ENCODE results near the gene TMEM95. TPM values are rescaled to one million over a fixed set of nuclear protein-coding genes. Genes with fewer than 3 reads are reported as not detected.

The TMEM95 gene
- polyA plus RNA-seq, 1 donor from 2014 or later, result not detected

DNA sequence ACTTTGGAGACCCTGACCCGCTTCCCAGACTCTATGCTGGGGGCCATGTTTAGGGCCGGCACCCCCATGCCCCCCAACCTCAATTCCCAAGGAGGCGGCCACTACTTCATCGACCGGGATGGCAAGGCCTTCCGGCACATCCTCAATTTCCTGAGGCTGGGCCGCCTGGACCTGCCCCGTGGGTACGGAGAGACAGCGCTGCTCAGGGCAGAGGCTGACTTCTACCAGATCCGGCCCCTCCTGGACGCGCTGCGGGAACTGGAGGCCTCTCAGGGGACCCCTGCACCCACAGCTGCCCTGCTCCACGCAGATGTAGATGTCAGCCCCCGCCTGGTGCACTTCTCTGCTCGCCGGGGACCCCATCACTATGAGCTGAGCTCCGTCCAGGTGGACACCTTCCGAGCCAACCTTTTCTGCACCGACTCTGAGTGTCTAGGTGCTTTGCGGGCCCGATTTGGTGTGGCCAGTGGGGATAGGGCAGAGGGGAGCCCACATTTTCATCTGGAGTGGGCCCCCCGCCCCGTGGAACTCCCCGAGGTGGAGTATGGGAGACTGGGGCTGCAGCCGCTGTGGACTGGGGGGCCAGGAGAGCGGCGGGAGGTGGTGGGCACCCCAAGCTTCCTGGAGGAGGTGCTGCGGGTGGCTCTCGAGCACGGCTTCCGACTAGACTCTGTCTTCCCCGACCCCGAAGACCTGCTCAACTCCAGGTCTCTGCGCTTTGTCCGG is 1.9 kb upstream of the TMEM95 start:
- TF ChIP-seq POLR2AphosphoS5 (IDR thresholded peaks at IDR 0.05), result no peak
- TF ChIP-seq, protein P1, sequence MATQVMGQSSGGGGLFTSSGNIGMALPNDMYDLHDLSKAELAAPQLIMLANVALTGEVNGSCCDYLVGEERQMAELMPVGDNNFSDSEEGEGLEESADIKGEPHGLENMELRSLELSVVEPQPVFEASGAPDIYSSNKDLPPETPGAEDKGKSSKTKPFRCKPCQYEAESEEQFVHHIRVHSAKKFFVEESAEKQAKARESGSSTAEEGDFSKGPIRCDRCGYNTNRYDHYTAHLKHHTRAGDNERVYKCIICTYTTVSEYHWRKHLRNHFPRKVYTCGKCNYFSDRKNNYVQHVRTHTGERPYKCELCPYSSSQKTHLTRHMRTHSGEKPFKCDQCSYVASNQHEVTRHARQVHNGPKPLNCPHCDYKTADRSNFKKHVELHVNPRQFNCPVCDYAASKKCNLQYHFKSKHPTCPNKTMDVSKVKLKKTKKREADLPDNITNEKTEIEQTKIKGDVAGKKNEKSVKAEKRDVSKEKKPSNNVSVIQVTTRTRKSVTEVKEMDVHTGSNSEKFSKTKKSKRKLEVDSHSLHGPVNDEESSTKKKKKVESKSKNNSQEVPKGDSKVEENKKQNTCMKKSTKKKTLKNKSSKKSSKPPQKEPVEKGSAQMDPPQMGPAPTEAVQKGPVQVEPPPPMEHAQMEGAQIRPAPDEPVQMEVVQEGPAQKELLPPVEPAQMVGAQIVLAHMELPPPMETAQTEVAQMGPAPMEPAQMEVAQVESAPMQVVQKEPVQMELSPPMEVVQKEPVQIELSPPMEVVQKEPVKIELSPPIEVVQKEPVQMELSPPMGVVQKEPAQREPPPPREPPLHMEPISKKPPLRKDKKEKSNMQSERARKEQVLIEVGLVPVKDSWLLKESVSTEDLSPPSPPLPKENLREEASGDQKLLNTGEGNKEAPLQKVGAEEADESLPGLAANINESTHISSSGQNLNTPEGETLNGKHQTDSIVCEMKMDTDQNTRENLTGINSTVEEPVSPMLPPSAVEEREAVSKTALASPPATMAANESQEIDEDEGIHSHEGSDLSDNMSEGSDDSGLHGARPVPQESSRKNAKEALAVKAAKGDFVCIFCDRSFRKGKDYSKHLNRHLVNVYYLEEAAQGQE (IDR thresholded peaks at IDR 0.05; ENCODE audit: borderline replicate concordance), result no peak
- TF ChIP-seq, protein P2, sequence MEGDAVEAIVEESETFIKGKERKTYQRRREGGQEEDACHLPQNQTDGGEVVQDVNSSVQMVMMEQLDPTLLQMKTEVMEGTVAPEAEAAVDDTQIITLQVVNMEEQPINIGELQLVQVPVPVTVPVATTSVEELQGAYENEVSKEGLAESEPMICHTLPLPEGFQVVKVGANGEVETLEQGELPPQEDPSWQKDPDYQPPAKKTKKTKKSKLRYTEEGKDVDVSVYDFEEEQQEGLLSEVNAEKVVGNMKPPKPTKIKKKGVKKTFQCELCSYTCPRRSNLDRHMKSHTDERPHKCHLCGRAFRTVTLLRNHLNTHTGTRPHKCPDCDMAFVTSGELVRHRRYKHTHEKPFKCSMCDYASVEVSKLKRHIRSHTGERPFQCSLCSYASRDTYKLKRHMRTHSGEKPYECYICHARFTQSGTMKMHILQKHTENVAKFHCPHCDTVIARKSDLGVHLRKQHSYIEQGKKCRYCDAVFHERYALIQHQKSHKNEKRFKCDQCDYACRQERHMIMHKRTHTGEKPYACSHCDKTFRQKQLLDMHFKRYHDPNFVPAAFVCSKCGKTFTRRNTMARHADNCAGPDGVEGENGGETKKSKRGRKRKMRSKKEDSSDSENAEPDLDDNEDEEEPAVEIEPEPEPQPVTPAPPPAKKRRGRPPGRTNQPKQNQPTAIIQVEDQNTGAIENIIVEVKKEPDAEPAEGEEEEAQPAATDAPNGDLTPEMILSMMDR (IDR thresholded peaks at IDR 0.05; ENCODE audit: poor library complexity, severe bottlenecking), result no peak
- TF ChIP-seq TAF1 (IDR thresholded peaks at IDR 0.05; ENCODE audit: low read depth), result no peak
- TF ChIP-seq MXI1 (conservative IDR thresholded peaks at IDR 0.05; ENCODE audit: poor library complexity, severe bottlenecking), result no peak
- TF ChIP-seq SMC3 (conservative IDR thresholded peaks at IDR 0.05; ENCODE audit: poor library complexity), result no peak
- TF ChIP-seq EP300 (conservative IDR thresholded peaks at IDR 0.05; ENCODE audit: poor library complexity, severe bottlenecking), result no peak
- TF ChIP-seq EZH2 (IDR thresholded peaks at IDR 0.05; ENCODE audit: borderline replicate concordance, insufficient read depth, low read length, poor library complexity, severe bottlenecking), result no peak
- no peak for TF ChIP-seq RAD21 (conservative IDR thresholded peaks at IDR 0.05)
- no peak overlapping the region for H3K9ac ChIP-seq (ENCODE audit: low read length)

DNA sequence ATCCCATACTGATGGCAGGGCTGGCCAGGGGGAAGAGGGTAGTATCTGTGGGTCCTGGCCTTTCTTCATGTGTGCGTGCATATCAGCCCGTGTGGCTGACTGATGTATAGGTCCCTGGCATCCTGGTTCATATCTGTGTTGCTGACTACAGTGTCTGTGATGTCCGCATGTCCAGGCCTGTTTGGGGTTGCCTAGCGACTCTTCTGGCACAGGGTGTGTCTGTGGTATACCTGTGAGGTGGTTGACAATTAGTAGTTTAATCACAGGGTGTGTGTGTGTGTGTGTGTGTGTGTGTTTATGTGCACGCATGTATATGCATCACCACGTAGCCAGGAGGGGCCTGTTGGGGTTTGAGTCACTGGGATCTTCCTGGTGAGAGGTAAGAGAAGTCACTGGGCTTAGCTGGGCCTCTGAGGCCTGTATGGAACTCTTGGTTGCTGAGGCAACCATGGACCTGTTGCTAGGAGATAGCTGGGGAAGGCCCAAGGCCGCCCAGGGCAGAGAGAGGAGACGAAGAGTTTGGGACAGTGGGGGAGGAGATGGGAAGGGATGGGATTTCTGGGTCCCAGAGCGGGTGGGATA is 603 bp upstream of the TMEM95 start:
- Histone ChIP-seq H3K27me3 (ENCODE audit: insufficient read depth, low read depth, low read length) (no peaks in the 10 kb centered on the region), H3K4me3 (ENCODE audit: low read length) (peak overlapping the region; percentile 15), H3F3A (ENCODE audit: insufficient read depth, low read length, poor library complexity, severe bottlenecking) (no peaks in the 10 kb centered on the region), H3K9ac (ENCODE audit: low read length) (peak overlapping the region; percentile 3), H3K27ac (ENCODE audit: low read length) (no peak overlapping the region), H3K79me2 (replicated peaks; ENCODE audit: insufficient read depth, low read length) (peaks cover 3% of the 10 kb centered on the region), H2AFZ (ENCODE audit: low read depth, low read length) (no peak overlapping the region), H3K9me2 (ENCODE audit: insufficient read depth, low read length) (no peaks in the 10 kb centered on the region), H3K4me2 (ENCODE audit: low read length) (no peak overlapping the region), H3K9me3 (ENCODE audit: low read length) (no peaks in the 10 kb centered on the region), H3K36me3 (ENCODE audit: insufficient read depth, low read length) (no peaks in the 10 kb centered on the region), H4K20me1 (ENCODE audit: insufficient read depth) (no peaks in the 10 kb centered on the region)
- TF ChIP-seq, protein P2 (IDR thresholded peaks at IDR 0.05; ENCODE audit: poor library complexity, severe bottlenecking), result no peak
- TF ChIP-seq MXI1 (conservative IDR thresholded peaks at IDR 0.05; ENCODE audit: poor library complexity, severe bottlenecking) (no peak), POLR2AphosphoS5 (IDR thresholded peaks at IDR 0.05) (no peak), TAF1 (IDR thresholded peaks at IDR 0.05; ENCODE audit: low read depth) (no peak), SMC3 (conservative IDR thresholded peaks at IDR 0.05; ENCODE audit: poor library complexity) (no peak), RAD21 (conservative IDR thresholded peaks at IDR 0.05) (no peak), EP300 (conservative IDR thresholded peaks at IDR 0.05; ENCODE audit: poor library complexity, severe bottlenecking) (no peak), EZH2 (IDR thresholded peaks at IDR 0.05; ENCODE audit: borderline replicate concordance, insufficient read depth, low read length, poor library complexity, severe bottlenecking) (no peak)
- TF ChIP-seq, protein P1 (IDR thresholded peaks at IDR 0.05; ENCODE audit: borderline replicate concordance), result no peak

More for the DNA sequence above, 1.9 kb upstream of the TMEM95 start:
- H3K4me3 ChIP-seq (ENCODE audit: low read length), result peak overlapping the region; percentile 92
- H2AFZ ChIP-seq (ENCODE audit: low read depth, low read length), result no peak overlapping the region
- H3K4me2 ChIP-seq (ENCODE audit: low read length), result no peak overlapping the region
- H3F3A ChIP-seq (ENCODE audit: insufficient read depth, low read length, poor library complexity, severe bottlenecking), result no peaks in the 10 kb centered on the region
- H4K20me1 ChIP-seq (ENCODE audit: insufficient read depth), result no peaks in the 10 kb centered on the region
- H3K9me3 ChIP-seq (ENCODE audit: low read length), result no peaks in the 10 kb centered on the region
- H3K27me3 ChIP-seq (ENCODE audit: insufficient read depth, low read depth, low read length), result no peaks in the 10 kb centered on the region
- H3K79me2 ChIP-seq (replicated peaks; ENCODE audit: insufficient read depth, low read length), result peaks cover 3% of the 10 kb centered on the region
- no peaks in the 10 kb centered on the region for H3K36me3 ChIP-seq (ENCODE audit: insufficient read depth, low read length)
- no peak overlapping the region for H3K27ac ChIP-seq (ENCODE audit: low read length)
- no peaks in the 10 kb centered on the region for H3K9me2 ChIP-seq (ENCODE audit: insufficient read depth, low read length)

All from neural cell (in vitro differentiated cells).